Measurements from ENCODE around the gene PLG.
"Not testable (repeated sequence)": the region's sequence is repeated elsewhere in the genome, so short reads cannot be mapped to it uniquely, and the experiment has no call there.

PLG gene

GRCh38 chr6:160691617-160692016, 10.4 kb upstream of the PLG start:
- H3K27me3 Mint-ChIP-seq: peaks cover 9% of the 10 kb centered on the region
- H3K4me1 Mint-ChIP-seq: no peaks in the 10 kb centered on the region
- no peaks in the 10 kb centered on the region for H3K36me3 Mint-ChIP-seq
- no peaks in the 10 kb centered on the region for H3K9me3 Mint-ChIP-seq
- H3K4me3 Mint-ChIP-seq: no peak overlapping the region
- ATAC-seq: no peak
- no peak overlapping the region for H3K27ac Mint-ChIP-seq

- peaks cover 9% of the 10 kb centered on the region for H3K27me3 Mint-ChIP-seq
- no peak overlapping the region for H3K4me3 Mint-ChIP-seq
- H3K36me3 Mint-ChIP-seq: no peaks in the 10 kb centered on the region
- H3K9me3 Mint-ChIP-seq: no peaks in the 10 kb centered on the region
- H3K4me1 Mint-ChIP-seq: no peaks in the 10 kb centered on the region
- no peak overlapping the region for H3K27ac Mint-ChIP-seq
- ATAC-seq: no peak
Observed at GRCh38 chr6:160692369-160692959, 9.6 kb upstream of the PLG start.

- not testable (repeated sequence) for H3K36me3 Mint-ChIP-seq, ATAC-seq, H3K27me3 Mint-ChIP-seq, H3K27ac Mint-ChIP-seq, H3K4me1 Mint-ChIP-seq, H3K4me3 Mint-ChIP-seq, H3K9me3 Mint-ChIP-seq
Observed at GRCh38 chr6:160695025-160695424, 7.0 kb upstream of the PLG start.

GRCh38 chr6:160695622-160696021, 6.4 kb upstream of the PLG start:
- not testable (repeated sequence) for H3K36me3 Mint-ChIP-seq, H3K27ac Mint-ChIP-seq, ATAC-seq, H3K9me3 Mint-ChIP-seq, H3K27me3 Mint-ChIP-seq, H3K4me1 Mint-ChIP-seq, H3K4me3 Mint-ChIP-seq

GRCh38 chr6:160696884-160697283, 5.2 kb upstream of the PLG start:
- not testable (repeated sequence) for H3K27ac Mint-ChIP-seq, H3K9me3 Mint-ChIP-seq, H3K4me1 Mint-ChIP-seq, H3K36me3 Mint-ChIP-seq, H3K4me3 Mint-ChIP-seq, ATAC-seq
- H3K27me3 Mint-ChIP-seq: peaks cover 14% of the 10 kb centered on the region

- H3K36me3 Mint-ChIP-seq: no peaks in the 10 kb centered on the region
- H3K27ac Mint-ChIP-seq: no peak overlapping the region
- H3K4me3 Mint-ChIP-seq: no peak overlapping the region
- H3K27me3 Mint-ChIP-seq: peaks cover 17% of the 10 kb centered on the region
- H3K4me1 Mint-ChIP-seq: no peaks in the 10 kb centered on the region
- no peak for ATAC-seq
- H3K9me3 Mint-ChIP-seq: no peaks in the 10 kb centered on the region
Observed at GRCh38 chr6:160697826-160698225, 4.2 kb upstream of the PLG start.

- H3K36me3 Mint-ChIP-seq, H3K9me3 Mint-ChIP-seq, H3K4me1 Mint-ChIP-seq, ATAC-seq, H3K27ac Mint-ChIP-seq, H3K4me3 Mint-ChIP-seq: not testable (repeated sequence)
- peaks cover 35% of the 10 kb centered on the region for H3K27me3 Mint-ChIP-seq
Observed at GRCh38 chr6:160704688-160705087, 2.6 kb downstream of the PLG start.

GRCh38 chr6:160708993-160709392, 6.9 kb downstream of the PLG start:
- H3K4me1 Mint-ChIP-seq, H3K9me3 Mint-ChIP-seq, ATAC-seq, H3K27ac Mint-ChIP-seq, H3K36me3 Mint-ChIP-seq, H3K4me3 Mint-ChIP-seq: not testable (repeated sequence)
- peaks cover 18% of the 10 kb centered on the region for H3K27me3 Mint-ChIP-seq

- Mint-ChIP-seq H3K27me3 (peaks cover 15% of the 10 kb centered on the region), H3K36me3 (no peaks in the 10 kb centered on the region)
- ATAC-seq: no peak
Observed at GRCh38 chr6:160714731-160715316, 12.8 kb downstream of the PLG start.

GRCh38 chr6:160730911-160731310, 28.9 kb downstream of the PLG start:
- Mint-ChIP-seq H3K9me3 (no peaks in the 10 kb centered on the region), H3K27ac (no peak overlapping the region), H3K27me3 (peaks cover 16% of the 10 kb centered on the region), H3K4me1 (peaks cover 4% of the 10 kb centered on the region), H3K4me3 (no peak overlapping the region), H3K36me3 (no peaks in the 10 kb centered on the region)
- ATAC-seq: no peak

More at GRCh38 chr6:160714731-160715316, 12.8 kb downstream of the PLG start:
- Mint-ChIP-seq H3K27ac (no peak overlapping the region), H3K4me1 (no peaks in the 10 kb centered on the region), H3K9me3 (no peaks in the 10 kb centered on the region), H3K4me3 (no peak overlapping the region)

GRCh38 chr6:160733050-160733646, 31.1 kb downstream of the PLG start:
- peak; percentile 66 for ATAC-seq
- Mint-ChIP-seq H3K27ac (no peak overlapping the region), H3K4me3 (no peak overlapping the region), H3K36me3 (no peaks in the 10 kb centered on the region), H3K4me1 (peaks cover 4% of the 10 kb centered on the region), H3K9me3 (no peaks in the 10 kb centered on the region), H3K27me3 (peaks cover 16% of the 10 kb centered on the region)

GRCh38 chr6:160734627-160735026, 32.6 kb downstream of the PLG start:
- H3K4me3 Mint-ChIP-seq: no peak overlapping the region
- ATAC-seq: no peak

GRCh38 chr6:160735523-160735922, 33.5 kb downstream of the PLG start:
- Mint-ChIP-seq H3K27me3 (peaks cover 16% of the 10 kb centered on the region), H3K27ac (no peak overlapping the region), H3K4me1 (peaks cover 4% of the 10 kb centered on the region), H3K36me3 (no peaks in the 10 kb centered on the region), H3K4me3 (no peak overlapping the region), H3K9me3 (no peaks in the 10 kb centered on the region)
- ATAC-seq: no peak

More at GRCh38 chr6:160734627-160735026, 32.6 kb downstream of the PLG start:
- Mint-ChIP-seq H3K27ac (no peak overlapping the region), H3K27me3 (peaks cover 16% of the 10 kb centered on the region), H3K9me3 (no peaks in the 10 kb centered on the region), H3K36me3 (no peaks in the 10 kb centered on the region), H3K4me1 (peaks cover 4% of the 10 kb centered on the region)

GRCh38 chr6:160737934-160738333, 35.9 kb downstream of the PLG start:
- no peaks in the 10 kb centered on the region for H3K36me3 Mint-ChIP-seq
- peaks cover 6% of the 10 kb centered on the region for H3K27me3 Mint-ChIP-seq
- H3K9me3 Mint-ChIP-seq: peaks cover 3% of the 10 kb centered on the region
- no peak overlapping the region for H3K4me3 Mint-ChIP-seq
- peaks cover 12% of the 10 kb centered on the region for H3K4me1 Mint-ChIP-seq
- no peak overlapping the region for H3K27ac Mint-ChIP-seq
- ATAC-seq: no peak

- Mint-ChIP-seq H3K4me3 (no peak overlapping the region), H3K27me3 (no peaks in the 10 kb centered on the region), H3K4me1 (peaks cover 8% of the 10 kb centered on the region), H3K36me3 (no peaks in the 10 kb centered on the region), H3K9me3 (peaks cover 9% of the 10 kb centered on the region), H3K27ac (no peak overlapping the region)
- ATAC-seq: no peak
Observed at GRCh38 chr6:160739955-160740354, 37.9 kb downstream of the PLG start.

- H3K36me3 Mint-ChIP-seq, H3K4me1 Mint-ChIP-seq, H3K27me3 Mint-ChIP-seq, H3K9me3 Mint-ChIP-seq, H3K27ac Mint-ChIP-seq, H3K4me3 Mint-ChIP-seq: not testable (repeated sequence)
- ATAC-seq: peak; percentile 96
Observed at GRCh38 chr6:160741012-160741411, 39.0 kb downstream of the PLG start.
